ENCODE measurements around the gene JCAD. TPM values are rescaled to one million over a fixed set of nuclear protein-coding genes. Genes with fewer than 3 reads are reported as not detected.
A peak's percentile ranks its signal among the peaks of the same experiment; 100 is the strongest.
"Not testable (repeated sequence)": the region's sequence is repeated elsewhere in the genome, so short reads cannot be mapped to it uniquely, and the experiment has no call there.

Gene JCAD
- total RNA-seq, 3 donors from 2014 or later (not counting 1 experiment from before 2014, with no cell fraction given) = 0.07 to 0.43 TPM; not detected in 1

DNA sequence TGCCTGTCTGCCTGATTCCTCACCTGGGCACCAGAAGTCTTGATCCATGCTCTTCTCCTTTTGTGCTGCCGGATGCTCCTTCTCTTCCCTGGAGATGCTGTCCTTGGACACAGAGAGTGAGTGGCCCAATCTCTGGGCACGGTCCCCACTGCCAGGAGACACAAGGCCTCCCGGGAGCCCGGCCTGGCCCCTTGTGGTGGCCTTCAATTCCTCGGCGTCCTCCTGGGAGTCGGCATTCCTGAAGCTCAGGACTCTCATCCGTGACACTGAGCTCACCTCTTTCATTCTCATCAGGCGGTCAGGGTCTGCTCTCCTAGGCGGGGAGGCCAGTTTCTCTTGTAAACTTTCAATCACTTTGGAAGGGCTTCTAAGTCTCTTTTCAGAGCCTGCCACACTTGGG is 33.3 kb downstream of the JCAD start:
- Mint-ChIP-seq H3K9me3 (no peaks in the 10 kb centered on the region), H3K27me3 (ENCODE audit: low read depth in 2 of 2) (peaks cover 45 to 68% of the 10 kb centered on the region in 2 donors), H3K27ac (peak overlapping the region in 1 of 2 donors; percentile 92), H3K4me1 (peaks cover 40 to 46% of the 10 kb centered on the region in 2 donors), H3K4me3 (peak overlapping the region; percentile 82), H3K36me3 (no peaks in the 10 kb centered on the region)
- ATAC-seq (no peak), DNase-seq (no peak)
- H3K27ac ChIP-seq (ENCODE audit: low read length) = no peak overlapping the region
- intact Hi-C loops (cut with micrococcal nuclease) = loop anchor here (5.0 kb wide), 1 partner anchor 501 kb away; no protein-coding TSS in a partner anchor
- TF ChIP-seq, protein P1, sequence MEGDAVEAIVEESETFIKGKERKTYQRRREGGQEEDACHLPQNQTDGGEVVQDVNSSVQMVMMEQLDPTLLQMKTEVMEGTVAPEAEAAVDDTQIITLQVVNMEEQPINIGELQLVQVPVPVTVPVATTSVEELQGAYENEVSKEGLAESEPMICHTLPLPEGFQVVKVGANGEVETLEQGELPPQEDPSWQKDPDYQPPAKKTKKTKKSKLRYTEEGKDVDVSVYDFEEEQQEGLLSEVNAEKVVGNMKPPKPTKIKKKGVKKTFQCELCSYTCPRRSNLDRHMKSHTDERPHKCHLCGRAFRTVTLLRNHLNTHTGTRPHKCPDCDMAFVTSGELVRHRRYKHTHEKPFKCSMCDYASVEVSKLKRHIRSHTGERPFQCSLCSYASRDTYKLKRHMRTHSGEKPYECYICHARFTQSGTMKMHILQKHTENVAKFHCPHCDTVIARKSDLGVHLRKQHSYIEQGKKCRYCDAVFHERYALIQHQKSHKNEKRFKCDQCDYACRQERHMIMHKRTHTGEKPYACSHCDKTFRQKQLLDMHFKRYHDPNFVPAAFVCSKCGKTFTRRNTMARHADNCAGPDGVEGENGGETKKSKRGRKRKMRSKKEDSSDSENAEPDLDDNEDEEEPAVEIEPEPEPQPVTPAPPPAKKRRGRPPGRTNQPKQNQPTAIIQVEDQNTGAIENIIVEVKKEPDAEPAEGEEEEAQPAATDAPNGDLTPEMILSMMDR (IDR thresholded peaks at IDR 0.05) = no peak
- H3K4me3 ChIP-seq (ENCODE audit: low read length) = no peak overlapping the region
- H3K36me3 ChIP-seq (ENCODE audit: control insufficient read depth, insufficient read depth, low read length) = no peaks in the 10 kb centered on the region
- 98% methylated on average over 10 of the region's 10 CpGs for WGBS (ENCODE audit: insufficient coverage)
- peaks cover 34% of the 10 kb centered on the region for H3K4me1 ChIP-seq (ENCODE audit: control insufficient read depth, insufficient read depth, low read length)
- peaks cover 31% of the 10 kb centered on the region for H3K27me3 ChIP-seq (ENCODE audit: control insufficient read depth, insufficient read depth, low read length)
- H3K9me3 ChIP-seq (ENCODE audit: control insufficient read depth, insufficient read depth, low read length) = no peaks in the 10 kb centered on the region

DNA sequence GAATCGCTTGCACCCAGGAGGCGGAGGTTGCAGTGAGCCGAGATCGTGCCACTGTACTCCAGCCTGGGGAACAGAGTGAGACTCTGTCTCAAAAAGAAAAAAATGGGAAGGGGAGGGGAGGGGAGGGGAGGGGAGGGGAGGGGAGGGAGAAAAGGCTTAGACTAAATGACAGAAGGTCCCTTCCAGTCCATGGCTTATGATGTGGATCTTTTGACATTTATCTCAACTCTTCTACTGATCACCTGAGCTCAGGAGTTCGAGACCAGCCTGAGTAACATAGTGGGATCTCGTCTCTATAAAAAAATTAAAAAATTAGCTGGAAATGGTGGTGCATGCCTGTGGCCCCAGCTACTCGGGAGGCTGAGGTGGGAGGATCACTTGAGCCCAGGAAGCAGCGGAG is 34.0 kb downstream of the JCAD start:
- Mint-ChIP-seq H3K27me3 (ENCODE audit: low read depth in 2 of 2) (peaks cover 47 to 69% of the 10 kb centered on the region in 2 donors), H3K4me3 (peak overlapping the region; percentile 13)

GRCh38 chr10:30022590-30022989 is 36.8 kb downstream of the JCAD start:
- intact Hi-C loops (cut with micrococcal nuclease) = no loop called here

More for the DNA sequence above, 34.0 kb downstream of the JCAD start:
- intact Hi-C loops (cut with micrococcal nuclease) = loop anchor here (5.0 kb wide), 1 partner anchor 502 kb away; no protein-coding TSS in a partner anchor
- peaks cover 40 to 46% of the 10 kb centered on the region in 2 donors for H3K4me1 Mint-ChIP-seq
- peaks cover 34% of the 10 kb centered on the region for H3K4me1 ChIP-seq (ENCODE audit: control insufficient read depth, insufficient read depth, low read length)
- H3K9me3 Mint-ChIP-seq; DNase-seq; H3K36me3 ChIP-seq (ENCODE audit: control insufficient read depth, insufficient read depth, low read length); H3K4me3 ChIP-seq (ENCODE audit: low read length); H3K27ac Mint-ChIP-seq; H3K27ac ChIP-seq (ENCODE audit: low read length); ATAC-seq; H3K36me3 Mint-ChIP-seq; H3K9me3 ChIP-seq (ENCODE audit: control insufficient read depth, insufficient read depth, low read length): not testable (repeated sequence)
- WGBS (ENCODE audit: insufficient coverage) = 92% methylated on average over 8 of the region's 8 CpGs
- peaks cover 31% of the 10 kb centered on the region for H3K27me3 ChIP-seq (ENCODE audit: control insufficient read depth, insufficient read depth, low read length)

DNA sequence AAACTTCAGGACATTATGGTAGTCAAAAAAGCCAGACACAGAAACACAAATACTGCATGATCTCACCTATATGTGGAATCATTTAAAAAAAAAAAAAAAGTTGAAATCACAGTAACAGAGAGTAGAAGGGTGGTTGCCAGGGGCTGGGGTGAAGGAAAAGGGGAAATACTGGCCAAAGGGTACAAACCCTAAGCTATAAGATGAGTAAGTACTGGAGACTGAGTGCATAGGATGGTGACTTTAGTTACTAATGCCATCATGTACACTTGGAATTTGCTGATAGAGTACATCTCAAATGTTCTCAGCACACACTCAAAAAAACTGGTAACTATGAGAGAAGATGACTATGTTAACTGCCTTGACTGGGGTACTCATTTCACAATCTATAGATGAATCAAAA is 39.9 kb downstream of the JCAD start:
- Histone ChIP-seq H3K9me3 (ENCODE audit: control insufficient read depth, insufficient read depth, low read length) (no peaks in the 10 kb centered on the region), H3K4me1 (ENCODE audit: control insufficient read depth, insufficient read depth, low read length) (no peaks in the 10 kb centered on the region), H3K27me3 (ENCODE audit: control insufficient read depth, insufficient read depth, low read length) (peaks cover 17% of the 10 kb centered on the region), H3K27ac (ENCODE audit: low read length) (no peak overlapping the region), H3K4me3 (ENCODE audit: low read length) (no peak overlapping the region), H3K36me3 (ENCODE audit: control insufficient read depth, insufficient read depth, low read length) (no peaks in the 10 kb centered on the region)
- Mint-ChIP-seq H3K36me3 (no peaks in the 10 kb centered on the region), H3K4me1 (peaks cover 0 to 5% of the 10 kb centered on the region in 2 donors), H3K27ac (no peak overlapping the region), H3K4me3 (no peak overlapping the region), H3K27me3 (ENCODE audit: low read depth in 2 of 2) (peaks cover 53 to 57% of the 10 kb centered on the region in 2 donors), H3K9me3 (no peaks in the 10 kb centered on the region)
- ATAC-seq (no peak), DNase-seq (no peak)
- intact Hi-C loops (cut with micrococcal nuclease) = no loop called here
- TF ChIP-seq, protein P1 (IDR thresholded peaks at IDR 0.05) = no peak

More at GRCh38 chr10:30022590-30022989, 36.8 kb downstream of the JCAD start:
- no peaks in the 10 kb centered on the region for H3K36me3 ChIP-seq (ENCODE audit: control insufficient read depth, insufficient read depth, low read length)
- DNase-seq (no peak), ATAC-seq (no peak)
- H3K27me3 ChIP-seq (ENCODE audit: control insufficient read depth, insufficient read depth, low read length) = peaks cover 25% of the 10 kb centered on the region
- no peak overlapping the region for H3K4me3 ChIP-seq (ENCODE audit: low read length)
- Mint-ChIP-seq H3K36me3 (no peaks in the 10 kb centered on the region), H3K4me3 (no peak overlapping the region), H3K4me1 (peaks cover 17 to 27% of the 10 kb centered on the region in 2 donors), H3K9me3 (no peaks in the 10 kb centered on the region), H3K27ac (no peak overlapping the region), H3K27me3 (ENCODE audit: low read depth in 2 of 2) (peaks cover 50 to 68% of the 10 kb centered on the region in 2 donors)
- TF ChIP-seq, protein P1 (IDR thresholded peaks at IDR 0.05) = no peak
- no peaks in the 10 kb centered on the region for H3K9me3 ChIP-seq (ENCODE audit: control insufficient read depth, insufficient read depth, low read length)
- H3K27ac ChIP-seq (ENCODE audit: low read length) = no peak overlapping the region
- WGBS (ENCODE audit: insufficient coverage) = 90% methylated on average over 6 of the region's 6 CpGs
- H3K4me1 ChIP-seq (ENCODE audit: control insufficient read depth, insufficient read depth, low read length) = peaks cover 18% of the 10 kb centered on the region
